A549 (cell line): ENCODE measurements around the gene PARP1. TPM values are rescaled to one million over a fixed set of nuclear protein-coding genes. Genes with fewer than 3 reads are reported as not detected.

Source experiments
- ATAC-seq, 2 experiments: fragments of 200-7000 bp in 1 of 2; fragments of >200 bp in 1 of 2; cut with Nextera tagmentation in 1 of 2; cut with Tn5 transposase in 1 of 2; 3 replicates each; pipeline versions ENCODE4 v1.8.0 to v1.9.1; 2018 to 2020; ENCODE audit warnings: mild to moderate bottlenecking in 1 of 2, moderate library complexity in 1 of 2
- CTCF ChIA-PET: fragments of 300-600 bp; sonication (Branson Sonifier 250); formaldehyde crosslinking; extraction: SDS; loops from one replicate; lab custom pipeline; 2021; ENCODE audit warnings: antibody characterized with exemption, inconsistent platforms; lab: Yijun Ruan, JAX
- POLR2A ChIA-PET: fragments of 350-600 bp; formaldehyde crosslinking; extraction: SDS; loops from one replicate; lab custom pipeline; 2021; ENCODE audit warnings: antibody characterized with exemption, inconsistent platforms; lab: Yijun Ruan, JAX
- DNase-seq, 2 experiments: peaks; one replicate each; pipeline versions ENCODE4 v3.0.0 to v3.0.0-alpha.2; 2011 to 2016; ENCODE audit warnings: low read depth in 1 of 2, low spot score in 1 of 2
- FAIRE-seq: peaks from 2 replicates; lab custom pipeline; 2011; peaks lifted over from hg19 to GRCh38; lab: Jason Lieb, UNC
- H3K27ac ChIP-seq, 2 experiments: fragments of >200 bp; sonication (Bioruptor Twin); formaldehyde crosslinking; 3 replicates each; pipeline ENCODE4 v1.5.1; 2016 to 2017
- H3K4me1 ChIP-seq: fragments of >200 bp; sonication (Bioruptor Twin); formaldehyde crosslinking; 3 replicates; pipeline ENCODE4 v1.6.1; 2016
- H3K4me2 ChIP-seq: fragments of >200 bp; sonication (Bioruptor Twin); formaldehyde crosslinking; 3 replicates; pipeline ENCODE4 v1.6.1; 2016
- H3K4me3 ChIP-seq: fragments of >200 bp; sonication (Bioruptor Twin); formaldehyde crosslinking; 3 replicates; pipeline ENCODE4 v1.5.1; 2016
- H3K9me3 ChIP-seq: fragments of >200 bp; sonication (Bioruptor Twin); formaldehyde crosslinking; 3 replicates; pipeline ENCODE4 v1.6.1; 2016
- CEBPB ChIP-seq, 2 experiments: fragments of >200 bp in 1 of 2; sonication (Bioruptor Twin) in 1 of 2; formaldehyde crosslinking in 1 of 2; IDR thresholded peaks; 2 replicates each; pipeline ENCODE4 v1.6.1; 2012 to 2016
- CTCF ChIP-seq: fragments of >200 bp; sonication (Bioruptor Twin); formaldehyde crosslinking; IDR thresholded peaks from 3 replicates; pipeline ENCODE4 v1.5.1; 2016
- EP300 ChIP-seq, 2 experiments: fragments of >200 bp; sonication (Bioruptor Twin); formaldehyde crosslinking; IDR thresholded peaks; 2 replicates in 1 of 2; 3 replicates in 1 of 2; pipeline ENCODE4 v1.6.1; 2016 to 2017
- FOSB ChIP-seq: fragments of 250-450 bp; sonication (Bioruptor Pico); IDR thresholded peaks from 2 replicates; pipeline ENCODE4 v1.5.0; 2020; ENCODE audit warnings: mild to moderate bottlenecking, moderate library complexity
- FOSL2 ChIP-seq, 2 experiments: fragments of 450-650 bp in 1 of 2; fragments of >200 bp in 1 of 2; sonication (Bioruptor Twin) in 1 of 2; formaldehyde crosslinking; IDR thresholded peaks; 2 replicates each; pipeline versions ENCODE4 v1.5.0 to v1.6.1; 2016 to 2020; ENCODE audit warnings: mild to moderate bottlenecking in 1 of 2, moderate library complexity in 1 of 2
- GATA3 ChIP-seq: IDR thresholded peaks from 2 replicates; pipeline ENCODE4 v1.6.1; 2012; ENCODE audit warnings: borderline replicate concordance
- HDAC2 ChIP-seq: fragments of 200-600 bp; sonication (generic); IDR thresholded peaks from 2 replicates; pipeline ENCODE4 v1.6.1; 2016
- HEYL ChIP-seq: fragments of 250-450 bp; sonication (Bioruptor Pico); IDR thresholded peaks from 2 replicates; pipeline ENCODE4 v1.8.0; 2021; ENCODE audit warnings: mild to moderate bottlenecking, moderate library complexity
- HOXA7 ChIP-seq: fragments of 250-450 bp; sonication (Bioruptor Pico); IDR thresholded peaks from 2 replicates; pipeline ENCODE4 v1.5.0; 2020; ENCODE audit warnings: mild to moderate bottlenecking, moderate library complexity
- HOXB13 ChIP-seq: fragments of 250-450 bp; sonication (Bioruptor Pico); IDR thresholded peaks from 2 replicates; pipeline ENCODE4 v1.5.0; 2020; ENCODE audit warnings: low read depth, mild to moderate bottlenecking, moderate library complexity
- JUN ChIP-seq, 2 experiments: fragments of >200 bp; sonication (Bioruptor Twin); formaldehyde crosslinking; IDR thresholded peaks; 2 replicates in 1 of 2; 3 replicates in 1 of 2; pipeline ENCODE4 v1.6.1; 2016 to 2017
- KDM1A ChIP-seq: fragments of 200-600 bp; sonication (generic); IDR thresholded peaks from 2 replicates; pipeline ENCODE4 v1.6.1; 2016; ENCODE audit warnings: low read depth, mild to moderate bottlenecking
- KDM5A ChIP-seq: fragments of 200-600 bp; sonication (generic); IDR thresholded peaks from 2 replicates; pipeline ENCODE4 v1.6.1; 2016; ENCODE audit warnings: antibody characterized with exemption, mild to moderate bottlenecking
- MAFK ChIP-seq: fragments of 450-650 bp; IDR thresholded peaks from 2 replicates; pipeline ENCODE4 v1.6.1; 2014; ENCODE audit not compliant: partially characterized antibody
- MAZ ChIP-seq: fragments of 150-350 bp; IDR thresholded peaks from 2 replicates; pipeline ENCODE4 v1.6.1; 2014; ENCODE audit warnings: antibody characterized with exemption, low read depth, low read length, borderline replicate concordance
- MYC ChIP-seq: IDR thresholded peaks from 2 replicates; pipeline ENCODE4 v1.6.1; 2012; ENCODE audit warnings: mild to moderate bottlenecking, inconsistent platforms, low read length, improper control_type of control experiment, borderline replicate concordance
- NR3C1 ChIP-seq: fragments of >200 bp; sonication (Bioruptor Twin); formaldehyde crosslinking; IDR thresholded peaks from 3 replicates; pipeline ENCODE4 v1.6.1; 2017
- POLR2A ChIP-seq: IDR thresholded peaks from 2 replicates; pipeline ENCODE4 v1.6.1; 2012; ENCODE audit warnings: mild to moderate bottlenecking, low read length
- POLR2AphosphoS2 ChIP-seq: conservative IDR thresholded peaks from 2 replicates; pipeline ENCODE4 v1.6.1; 2012; ENCODE audit warnings: low read length, improper control_type of control experiment, inconsistent platforms
- RAD21 ChIP-seq, 2 experiments: fragments of >200 bp in 1 of 2; sonication (Bioruptor Twin) in 1 of 2; formaldehyde crosslinking in 1 of 2; IDR thresholded peaks in 1 of 2; conservative IDR thresholded peaks in 1 of 2; 2 replicates in 1 of 2; 3 replicates in 1 of 2; pipeline ENCODE4 v1.6.1; 2012 to 2018; ENCODE audit warnings: inconsistent platforms in 1 of 2
- RCOR1 ChIP-seq: fragments of 150-350 bp; IDR thresholded peaks from 2 replicates; pipeline ENCODE4 v1.6.1; 2014; ENCODE audit warnings: antibody characterized with exemption, low read length, low read depth
- RFX5 ChIP-seq: fragments of 450-650 bp; IDR thresholded peaks from 2 replicates; pipeline ENCODE4 v1.7.1; 2014; ENCODE audit warnings: antibody characterized with exemption, mild to moderate bottlenecking, moderate library complexity
- RNF2 ChIP-seq: fragments of 200-600 bp; sonication (generic); IDR thresholded peaks from 2 replicates; pipeline ENCODE4 v1.6.1; 2016; ENCODE audit warnings: low read depth, mild to moderate bottlenecking, antibody characterized with exemption, moderate library complexity, borderline replicate concordance
- SREBF2 ChIP-seq: fragments of 450-650 bp; IDR thresholded peaks from 2 replicates; pipeline ENCODE4 v1.6.1; 2014; ENCODE audit warnings: mild to moderate bottlenecking, moderate library complexity
- TFCP2L1 ChIP-seq: fragments of 250-450 bp; sonication (Bioruptor Pico); IDR thresholded peaks from 2 replicates; pipeline ENCODE4 v1.5.0; 2021; ENCODE audit warnings: mild to moderate bottlenecking
- TP53 ChIP-seq: fragments of 250-450 bp; sonication (Bioruptor Pico); IDR thresholded peaks from 2 replicates; pipeline ENCODE4 v1.5.0; 2021; ENCODE audit warnings: mild to moderate bottlenecking, moderate library complexity
- ZC3H11A ChIP-seq: fragments of 450-650 bp; IDR thresholded peaks from 2 replicates; pipeline ENCODE4 v1.6.1; 2014; ENCODE audit warnings: antibody characterized with exemption, mild to moderate bottlenecking
- ZFP36 ChIP-seq: fragments of 450-650 bp; IDR thresholded peaks from 2 replicates; pipeline ENCODE4 v1.6.1; 2014; ENCODE audit warnings: borderline replicate concordance; ENCODE audit not compliant: partially characterized antibody
- ZNF302 ChIP-seq: fragments of 250-450 bp; sonication (Bioruptor Pico); IDR thresholded peaks from 2 replicates; pipeline ENCODE4 v1.9.0; 2021; ENCODE audit warnings: inconsistent platforms, mild to moderate bottlenecking, moderate library complexity
- ZSCAN20 ChIP-seq: fragments of 250-450 bp; sonication (Bioruptor Pico); IDR thresholded peaks from 2 replicates; pipeline ENCODE4 v1.8.0; 2022; ENCODE audit warnings: mild to moderate bottlenecking, moderate library complexity
- WGBS: methylation state at CpG from one replicate; pipeline ENCODE4 v1.1.6; 2017; ENCODE audit errors: missing lambda C conversion rate; 5-methylcytosine and 5-hydroxymethylcytosine counted together
- polyA plus RNA-seq, 4 experiments: library from polyadenylated mRNA; depleted of rRNA in 3 of 4; stranded (reverse); fragments of >200 nt; fragmentation: RNase III in 1 of 4; extraction: RNeasy Plus Mini Kit Qiagen cat#74134 plus additional on column Dnase treatment in 1 of 4; gene quantifications; 2 replicates in 3 of 4; 3 replicates in 1 of 4; pipeline ENCODE4 v1.2.3, GENCODE V29; 2011 to 2017
- TF ChIP-seq, protein P1 (sequence below): fragments of >200 bp; sonication (Bioruptor Twin); formaldehyde crosslinking; IDR thresholded peaks from 3 replicates; pipeline ENCODE4 v1.6.1; 2016
- TF ChIP-seq, protein P2 (sequence below): IDR thresholded peaks from 2 replicates; pipeline ENCODE4 v1.6.1; 2012; ENCODE audit warnings: low read depth, borderline replicate concordance

The PARP1 gene
- polyA plus RNA-seq, 2 of the 4 experiments (the other 2 are of a cell fraction), result 125 to 134 TPM

DNA sequence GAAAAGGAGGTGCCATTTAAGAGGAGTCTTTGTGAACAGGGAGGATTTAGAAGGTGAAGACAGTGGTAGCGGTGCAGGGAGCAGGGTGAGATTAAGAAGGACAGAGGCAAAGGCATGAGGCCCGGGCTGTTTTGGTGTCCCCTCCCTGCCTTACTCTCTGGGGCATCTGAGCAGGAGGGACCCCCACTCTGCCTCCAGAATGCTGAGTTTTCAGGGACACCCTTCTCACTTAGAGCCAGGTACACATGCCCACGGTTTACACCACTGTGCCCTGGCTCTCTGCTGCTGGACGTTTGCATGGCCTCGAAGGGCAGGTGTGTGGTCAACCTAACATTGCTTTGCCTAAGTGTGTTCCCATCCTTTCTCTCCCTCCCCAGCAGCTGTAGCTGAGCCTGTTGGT lies 20.5 kb upstream of the PARP1 start:
- no peaks in the 10 kb centered on the region for H3K9me3 ChIP-seq
- POLR2A ChIA-PET, result no interaction called here
- FAIRE-seq (no peak), ATAC-seq (no peak), DNase-seq (no peak)
- CTCF ChIA-PET, result interaction anchor here (0.6 to 2.0 kb wide), 3 partner anchors 20 to 1729 kb away, joined by 3 to 6 read pairs (median 5); partner anchors contain the start of gene PARP1
- TF ChIP-seq FOSB (CRISPR knock-in tag) (no peak), ZSCAN20 (CRISPR knock-in tag) (no peak), KDM1A (no peak), RCOR1 (no peak), EP300 (IDR thresholded peaks at IDR 0.05) (no peak), MAFK (no peak), ZNF302 (CRISPR knock-in tag) (no peak), JUN (IDR thresholded peaks at IDR 0.05) (no peak), POLR2A (no peak), TP53 (no peak), KDM5A (no peak), MYC (no peak), MAZ (no peak), HOXB13 (CRISPR knock-in tag) (no peak), RAD21 (conservative IDR thresholded peaks at IDR 0.05 in 1 of 2, IDR thresholded peaks at IDR 0.05 in 1 of 2) (no peak), ZC3H11A (no peak)
- TF ChIP-seq, protein P1, sequence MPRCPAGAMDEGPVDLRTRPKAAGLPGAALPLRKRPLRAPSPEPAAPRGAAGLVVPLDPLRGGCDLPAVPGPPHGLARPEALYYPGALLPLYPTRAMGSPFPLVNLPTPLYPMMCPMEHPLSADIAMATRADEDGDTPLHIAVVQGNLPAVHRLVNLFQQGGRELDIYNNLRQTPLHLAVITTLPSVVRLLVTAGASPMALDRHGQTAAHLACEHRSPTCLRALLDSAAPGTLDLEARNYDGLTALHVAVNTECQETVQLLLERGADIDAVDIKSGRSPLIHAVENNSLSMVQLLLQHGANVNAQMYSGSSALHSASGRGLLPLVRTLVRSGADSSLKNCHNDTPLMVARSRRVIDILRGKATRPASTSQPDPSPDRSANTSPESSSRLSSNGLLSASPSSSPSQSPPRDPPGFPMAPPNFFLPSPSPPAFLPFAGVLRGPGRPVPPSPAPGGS, result no peak
- H3K27ac ChIP-seq, result no peak overlapping the region
- H3K4me1 ChIP-seq, result no peaks in the 10 kb centered on the region
- 36% methylated on average over 5 of the region's 5 CpGs for WGBS
- no peak overlapping the region for H3K4me2 ChIP-seq
- no peak overlapping the region for H3K4me3 ChIP-seq

GRCh38 chr1:226427131-226427530 lies 19.2 kb upstream of the PARP1 start:
- CTCF ChIA-PET, result interaction anchor here (1.1 to 2.0 kb wide), 2 partner anchors 19 to 20 kb away, joined by 3 to 6 read pairs; partner anchors contain the start of gene PARP1
- 88% methylated on average over 3 of the region's 3 CpGs for WGBS
- DNase-seq (no peak), FAIRE-seq (no peak), ATAC-seq (no peak)
- H3K4me1 ChIP-seq, result no peaks in the 10 kb centered on the region
- POLR2A ChIA-PET, result no interaction called here
- no peak overlapping the region for H3K27ac ChIP-seq
- no peak overlapping the region for H3K4me3 ChIP-seq
- no peaks in the 10 kb centered on the region for H3K9me3 ChIP-seq
- no peak overlapping the region for H3K4me2 ChIP-seq
- TF ChIP-seq NR3C1 (no peak), HEYL (no peak), CEBPB (IDR thresholded peaks at IDR 0.05) (no peak), HOXA7 (CRISPR knock-in tag) (no peak), POLR2AphosphoS2 (no peak), HDAC2 (no peak), ZFP36 (no peak), RFX5 (no peak), GATA3 (no peak), HOXB13 (CRISPR knock-in tag) (no peak), RNF2 (no peak), FOSL2 (IDR thresholded peaks at IDR 0.05) (no peak), FOSL2 (CRISPR knock-in tag; IDR thresholded peaks at IDR 0.05) (no peak), TFCP2L1 (CRISPR knock-in tag) (no peak), JUN (IDR thresholded peaks at IDR 0.05) (no peak), CTCF (no peak), SREBF2 (no peak)
- TF ChIP-seq, protein P2, sequence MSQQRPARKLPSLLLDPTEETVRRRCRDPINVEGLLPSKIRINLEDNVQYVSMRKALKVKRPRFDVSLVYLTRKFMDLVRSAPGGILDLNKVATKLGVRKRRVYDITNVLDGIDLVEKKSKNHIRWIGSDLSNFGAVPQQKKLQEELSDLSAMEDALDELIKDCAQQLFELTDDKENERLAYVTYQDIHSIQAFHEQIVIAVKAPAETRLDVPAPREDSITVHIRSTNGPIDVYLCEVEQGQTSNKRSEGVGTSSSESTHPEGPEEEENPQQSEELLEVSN, result no peak
- TF ChIP-seq, protein P1, result no peak
